ENCODE results near the gene PRPF38A. TPM values are rescaled to one million over a fixed set of nuclear protein-coding genes. Genes with fewer than 3 reads are reported as not detected.

PRPF38A gene
- total RNA-seq, 1 experiment from 2014 or later, result 41.6 TPM

- Histone ChIP-seq H3K4me1 (ENCODE audit: control insufficient read depth, insufficient read depth, low read length) (no peaks in the 10 kb centered on the region), H3K4me3 (ENCODE audit: low read depth in 2 of 2, low read length in 2 of 2) (no peak overlapping the region), H3K9me3 (ENCODE audit: control insufficient read depth, insufficient read depth, low read depth, low read length) (no peaks in the 10 kb centered on the region), H3K27ac (ENCODE audit: low read length) (no peak overlapping the region), H3K27me3 (ENCODE audit: control insufficient read depth, insufficient read depth, low read length) (no peaks in the 10 kb centered on the region), H3K36me3 (ENCODE audit: control insufficient read depth, insufficient read depth, low read length) (peaks cover 4% of the 10 kb centered on the region)
- no TSS peak for BruUV-seq (replicated peaks)
- in situ Hi-C loops (cut with HindIII; ENCODE audit: low pct_unique_long_range_greater_than_20kb, low sequenced_read_pairs), result no loop called here
- CTCF ChIA-PET, result interaction anchor here (0.6 kb wide), 1 partner anchor 144 kb away, joined by 12 read pairs; no protein-coding TSS in a partner anchor
- DNase-seq (ENCODE audit: low read depth, low spot score), result no peak
- POLR2A ChIA-PET, result no interaction called here
- ATAC-seq, result no peak
- TF ChIP-seq POLR2AphosphoS5 (IDR thresholded peaks at IDR 0.05; ENCODE audit: low read depth, low read length), result no peak
- TF ChIP-seq TCF7L2 (IDR thresholded peaks at IDR 0.05; ENCODE audit: low read depth, low read length), result no peak
- TF ChIP-seq REST (IDR thresholded peaks at IDR 0.05; ENCODE audit: insufficient read depth in 1 of 2, low read depth in 2 of 2, low read length in 1 of 2), result no peak
- TF ChIP-seq SIN3A (IDR thresholded peaks at IDR 0.05; ENCODE audit: borderline replicate concordance, insufficient read depth, low read depth, low read length), result no peak
- no peak for TF ChIP-seq CTCF (IDR thresholded peaks at IDR 0.05)
- intact Hi-C loops (cut with micrococcal nuclease; ENCODE audit: unreplicated experiment), result no loop called here
Measured at GRCh38 chr1:52469108-52469507, 64.7 kb downstream of the PRPF38A start.

Other genes starting within 250 kb of the PRPF38A start
- gene CC2D1B, start 38.4 kb upstream of the PRPF38A start, total RNA-seq (2021; ENCODE audit: unreplicated experiment), result 52.5 TPM
- gene ORC1, start 179 bp upstream of the PRPF38A start, total RNA-seq (2021; ENCODE audit: unreplicated experiment), result 14.3 TPM
- 67.4 TPM for gene TUT4, start 148.5 kb downstream of the PRPF38A start, total RNA-seq (2021; ENCODE audit: unreplicated experiment)
- 11.2 TPM for gene GPX7, start 197.8 kb downstream of the PRPF38A start, total RNA-seq (2021; ENCODE audit: unreplicated experiment)
- gene SHISAL2A, start 228.6 kb downstream of the PRPF38A start, total RNA-seq (2021; ENCODE audit: unreplicated experiment), result 0.23 TPM